ENCODE measurements around the gene LIPC.

Gene LIPC

DNA sequence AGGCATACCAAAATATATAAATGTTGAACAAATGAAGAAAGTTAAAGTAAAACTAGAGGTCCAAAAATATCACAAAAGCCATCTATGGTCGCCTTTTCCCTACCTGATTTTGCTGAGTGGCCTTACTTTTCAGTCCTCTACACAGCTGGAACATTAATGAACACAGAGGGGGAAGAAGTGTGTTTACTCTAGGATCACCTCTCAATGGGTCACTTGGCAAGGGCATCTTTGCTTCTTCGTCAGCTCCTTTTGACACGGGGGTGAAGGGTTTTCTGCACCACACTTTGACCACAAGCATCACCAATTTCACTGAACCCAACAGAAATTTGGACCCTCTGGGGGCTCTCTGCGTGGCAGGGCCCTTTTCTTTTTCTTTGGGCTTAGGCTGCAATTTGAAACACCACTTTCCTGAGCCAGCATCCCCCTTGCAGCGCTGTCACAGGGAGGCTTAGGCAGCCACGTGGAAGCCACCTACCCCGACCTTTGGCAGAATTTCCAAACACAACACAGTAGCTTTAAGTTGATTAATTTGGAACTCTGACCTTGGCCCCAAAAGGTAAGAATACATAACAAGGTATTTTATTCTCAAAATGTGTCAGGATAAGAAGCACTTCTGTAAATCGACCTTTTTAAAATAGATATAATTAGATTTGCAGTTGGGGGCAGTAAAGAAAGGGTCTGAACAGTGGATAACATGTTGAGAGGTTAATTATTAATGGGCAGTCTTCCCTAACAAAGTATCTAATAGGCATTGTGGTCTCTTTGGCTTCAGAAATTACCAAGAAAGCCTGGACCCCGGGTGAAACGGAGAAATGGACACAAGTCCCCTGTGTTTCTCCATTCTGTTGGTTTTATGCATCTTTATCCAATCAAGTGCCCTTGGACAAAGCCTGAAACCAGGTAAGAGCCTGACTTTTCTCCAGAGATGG lies at the start of gene LIPC:
Gene LIPC, plus strand, starts transcription at position 771 of the 929 bp plus-strand sequence. Its CDS starts 42 bp downstream, at position 813.
- DNase-seq, result no peak

DNA sequence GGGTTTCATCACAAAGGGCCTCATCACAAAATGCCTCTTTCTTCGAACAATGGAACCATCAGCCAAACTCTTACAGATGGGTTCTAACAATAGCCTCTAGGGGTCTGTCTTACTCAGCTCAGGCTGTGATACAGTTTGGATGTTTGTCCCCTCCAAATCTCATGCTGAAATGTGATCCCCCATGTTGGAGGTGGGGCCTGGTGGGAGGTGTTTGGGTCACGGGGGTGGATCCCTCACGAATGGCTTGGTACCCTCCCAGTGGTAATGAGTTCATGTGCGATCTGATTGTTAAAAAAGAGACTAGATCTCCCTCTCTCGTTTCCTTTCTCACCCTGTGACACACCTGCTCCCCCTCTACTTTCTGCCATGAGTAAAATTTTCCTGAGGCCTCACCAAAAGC lies 47.9 kb upstream of the LIPC start:
- peak; percentile 71 to 75 for DNase-seq

DNA sequence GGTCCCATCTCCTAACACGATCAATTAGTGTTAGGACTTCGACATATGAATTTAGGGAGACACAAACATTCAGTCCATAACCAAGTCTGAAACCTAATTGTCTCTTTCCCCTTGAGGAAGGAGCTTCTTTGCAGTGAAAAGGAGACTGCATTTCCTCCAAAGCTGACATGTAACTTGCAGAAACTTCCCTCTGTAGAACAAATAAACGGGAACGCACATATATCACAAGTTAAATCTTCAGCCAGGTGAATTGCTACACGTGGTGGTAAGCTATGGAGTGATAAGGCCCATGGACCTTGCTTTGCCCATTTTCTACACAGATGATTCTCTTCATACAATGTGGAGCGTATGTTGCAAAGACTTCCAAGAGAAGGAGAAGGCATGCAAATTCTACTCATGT lies 47.1 kb upstream of the LIPC start:
- no peak for DNase-seq

DNA sequence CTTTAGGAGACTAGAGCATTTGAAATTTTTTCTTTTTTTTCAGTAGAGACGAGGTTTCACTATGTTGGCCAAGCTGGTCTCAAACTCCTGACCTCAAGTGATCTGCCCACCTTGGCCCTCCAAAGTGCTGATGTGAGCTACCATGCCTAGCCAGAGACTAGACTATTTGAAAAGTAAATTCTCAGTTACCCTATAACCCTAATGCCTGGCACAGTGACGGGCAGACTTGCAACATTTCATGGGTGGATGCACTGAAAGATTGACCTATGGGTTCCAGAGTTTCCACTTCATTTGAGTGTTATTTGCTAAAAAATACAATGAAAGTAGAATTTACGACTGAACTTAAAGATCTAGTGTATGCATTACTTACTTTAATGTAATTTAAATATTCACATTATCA lies 45.7 kb upstream of the LIPC start:
- no peak for DNase-seq

DNA sequence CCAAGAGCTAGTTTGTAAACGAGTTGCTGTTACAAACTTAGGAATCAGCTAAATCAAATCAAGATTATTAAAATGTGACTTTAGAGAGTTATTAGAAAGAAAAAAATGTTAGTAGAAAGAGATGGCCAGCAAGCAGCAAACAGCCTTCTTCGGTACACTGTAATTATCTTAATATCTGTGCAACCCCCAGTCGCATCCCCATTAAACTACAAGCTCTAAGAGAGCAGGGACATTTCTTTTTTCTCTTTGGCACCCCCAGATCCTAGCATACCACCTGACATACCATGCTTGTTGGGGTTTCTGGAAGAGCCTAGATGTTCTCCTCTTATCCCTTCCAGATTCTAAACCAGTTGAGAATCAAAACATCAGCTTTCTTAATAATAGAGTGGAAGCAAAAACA lies 45.1 kb upstream of the LIPC start:
- no peak for DNase-seq

DNA sequence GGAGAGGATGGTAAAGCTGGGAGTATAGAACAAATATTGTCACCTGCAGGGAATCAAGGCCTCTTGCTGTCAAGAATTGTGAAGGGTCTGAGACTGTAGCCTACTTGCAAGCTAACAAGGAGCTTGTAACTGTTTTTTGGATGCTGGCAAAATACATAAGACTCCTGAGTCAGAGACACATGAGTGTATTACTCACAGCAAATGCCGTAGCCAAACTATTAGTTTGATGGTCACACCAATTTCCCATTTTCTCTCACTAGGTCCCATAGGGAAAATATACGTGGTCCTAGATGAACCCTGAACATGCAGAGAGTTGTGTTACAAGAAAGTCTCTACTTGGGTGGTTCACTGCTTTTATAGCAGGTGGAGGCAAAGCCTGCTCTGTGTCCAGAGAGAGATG lies 44.7 kb upstream of the LIPC start:
- DNase-seq, result no peak

DNA sequence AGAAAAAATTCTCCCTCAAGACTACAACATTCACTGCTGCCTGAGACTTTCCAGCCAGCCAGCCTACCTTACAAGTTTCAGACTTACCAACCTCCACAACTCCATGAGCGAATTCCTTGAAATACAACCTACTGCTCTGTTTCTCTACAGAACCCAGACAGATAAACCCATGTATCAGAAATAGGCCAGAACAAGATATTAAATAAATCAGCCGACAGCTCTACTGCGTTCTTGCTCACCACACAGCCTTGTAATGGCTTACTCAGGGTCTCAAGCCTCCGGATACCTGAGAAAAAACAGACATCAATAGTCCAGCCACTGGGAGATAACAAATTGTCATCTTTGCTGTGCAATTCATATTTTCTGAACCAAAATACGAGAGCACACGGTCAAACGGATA lies 43.6 kb upstream of the LIPC start:
- no peak for DNase-seq

DNA sequence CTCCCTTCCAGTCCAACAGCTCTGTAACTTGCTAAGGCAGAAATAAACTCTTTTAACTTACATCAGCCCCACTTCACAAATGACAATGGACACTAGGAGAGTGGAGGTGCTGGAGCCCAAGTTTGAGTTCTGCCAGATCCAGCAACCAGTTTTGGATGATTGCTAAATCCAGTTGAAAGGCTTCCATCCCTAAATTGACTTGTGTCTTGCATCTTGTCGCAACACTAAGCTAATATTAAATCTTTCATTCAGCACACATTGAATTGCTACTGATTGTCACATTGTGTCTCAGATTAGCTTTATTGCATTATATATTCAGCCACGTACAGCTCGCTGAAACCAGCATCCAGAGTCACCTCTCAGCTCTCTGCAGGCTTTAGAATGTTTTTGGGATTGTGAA lies 41.7 kb upstream of the LIPC start:
- no peak for DNase-seq

DNA sequence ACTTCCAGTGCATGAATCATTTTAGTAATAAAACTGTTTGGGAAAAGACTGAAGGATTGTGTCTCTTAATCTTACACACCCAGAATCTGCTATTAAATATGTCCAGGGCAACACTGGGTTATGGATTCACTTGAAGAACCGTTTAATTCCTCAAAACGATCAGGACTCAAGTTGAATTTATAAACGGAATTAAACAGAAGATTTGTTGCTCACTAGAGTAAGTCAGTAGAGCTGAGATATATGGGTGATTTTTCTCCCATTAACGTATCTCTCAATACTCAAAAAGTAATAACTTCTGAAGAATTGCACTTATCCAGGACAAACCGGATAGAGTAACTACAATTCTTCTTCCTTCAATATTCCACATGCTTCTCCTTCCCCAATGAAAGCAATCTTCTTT lies 41.1 kb upstream of the LIPC start:
- no peak for DNase-seq

DNA sequence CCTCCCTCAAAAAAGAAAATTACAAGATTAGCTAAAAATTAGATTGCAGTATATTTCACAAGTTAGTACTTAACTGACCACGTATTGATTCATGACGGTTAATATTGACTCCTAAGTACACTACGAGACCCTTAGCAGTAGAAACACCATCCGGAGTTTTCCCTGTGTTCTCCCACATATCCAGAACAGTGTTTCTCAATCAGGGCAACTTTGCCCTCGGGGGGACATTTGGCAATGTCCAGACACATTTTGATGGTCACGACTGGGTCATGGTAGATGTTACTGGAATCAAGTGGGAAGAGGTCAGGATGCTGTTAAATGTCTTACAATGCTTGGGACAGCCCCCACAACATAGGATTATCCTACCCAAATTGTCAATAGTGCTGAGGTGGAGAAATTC lies 40.7 kb upstream of the LIPC start:
- DNase-seq, result no peak

DNA sequence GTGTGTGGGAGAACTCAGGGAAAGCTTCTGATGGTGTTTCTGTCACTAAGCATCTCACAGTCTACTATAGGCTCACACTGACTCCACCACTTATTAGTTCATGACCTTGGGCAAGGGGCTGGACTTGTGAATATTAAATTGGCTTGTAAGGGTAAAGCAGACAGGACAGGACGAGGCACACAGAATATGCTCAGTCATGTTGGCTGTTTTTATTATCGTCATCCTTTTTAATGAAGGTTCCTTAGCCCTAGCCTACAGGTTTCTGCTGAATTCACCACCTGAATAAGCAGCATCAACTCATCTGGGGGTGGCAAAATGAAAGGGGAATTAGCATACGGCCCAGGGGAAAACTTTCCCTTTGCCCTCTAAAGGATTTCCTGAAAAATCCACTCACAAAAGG lies 39.6 kb upstream of the LIPC start:
- no peak for DNase-seq

DNA sequence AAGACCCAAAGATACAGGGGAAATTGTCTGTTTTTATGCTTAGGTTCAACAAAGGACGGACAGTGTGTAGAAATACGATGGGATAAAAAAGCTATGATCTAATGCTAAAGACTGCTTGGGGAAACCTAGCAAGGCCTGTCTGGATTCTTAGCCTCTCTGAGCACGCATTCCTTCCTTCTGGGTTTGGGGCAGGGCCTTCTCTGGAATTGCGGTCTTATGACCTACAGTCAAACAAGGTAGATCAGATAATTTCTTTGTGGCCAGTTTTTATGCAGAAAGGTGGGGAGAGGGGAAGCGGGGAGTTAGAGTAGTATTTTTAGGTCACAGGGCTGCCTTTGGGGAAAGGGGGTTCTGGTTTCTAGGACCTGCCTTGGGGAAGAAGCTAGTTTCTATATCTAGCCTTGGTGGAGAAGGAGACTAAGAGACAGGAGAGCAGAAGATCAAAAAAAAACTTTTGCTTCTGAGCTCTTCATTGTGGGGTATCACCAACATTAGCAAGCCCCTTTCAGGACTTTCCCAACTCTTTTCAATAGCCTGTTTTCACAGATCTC lies 39.1 kb upstream of the LIPC start:
- no peak for DNase-seq

DNA sequence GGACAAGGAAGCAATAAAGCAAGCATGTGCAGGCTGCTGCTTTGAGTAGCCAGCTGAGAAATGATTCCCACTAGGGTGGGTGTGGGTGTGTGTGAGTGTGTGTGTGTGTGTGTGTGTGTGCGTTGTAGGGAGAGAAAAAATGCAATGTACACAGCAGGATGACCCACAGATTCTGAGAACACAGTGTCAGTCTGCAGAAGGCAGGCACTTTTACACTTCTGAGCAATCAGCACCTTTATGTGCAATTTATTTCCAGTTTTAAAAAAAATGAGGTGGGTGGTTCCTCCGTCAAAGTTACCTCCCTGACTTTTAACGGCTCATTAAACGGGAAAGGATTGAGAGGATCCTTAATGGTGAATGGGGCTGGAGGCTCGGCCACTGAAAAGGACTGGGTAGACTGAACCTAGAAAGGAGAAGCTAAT lies 38.5 kb upstream of the LIPC start:
- DNase-seq, result no peak

DNA sequence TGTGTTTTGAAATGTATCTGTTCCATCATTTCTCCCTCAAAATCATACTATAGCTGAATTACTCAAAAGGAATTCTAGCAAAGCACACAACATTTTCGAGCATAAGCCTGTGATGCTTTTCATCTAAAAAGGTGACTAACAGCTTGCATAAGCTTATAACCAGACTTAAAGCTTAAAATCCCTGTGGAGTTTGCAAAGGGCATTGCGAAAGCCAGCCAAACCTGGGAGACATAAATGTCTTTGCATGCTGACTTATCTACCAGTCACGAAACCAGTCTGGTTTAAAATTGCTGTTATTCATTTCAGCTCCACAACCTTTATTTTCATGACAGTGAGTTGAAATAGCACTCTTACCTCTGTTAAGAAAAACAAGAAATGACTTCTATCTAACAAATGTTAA lies 35.6 kb upstream of the LIPC start:
- DNase-seq, result no peak

DNA sequence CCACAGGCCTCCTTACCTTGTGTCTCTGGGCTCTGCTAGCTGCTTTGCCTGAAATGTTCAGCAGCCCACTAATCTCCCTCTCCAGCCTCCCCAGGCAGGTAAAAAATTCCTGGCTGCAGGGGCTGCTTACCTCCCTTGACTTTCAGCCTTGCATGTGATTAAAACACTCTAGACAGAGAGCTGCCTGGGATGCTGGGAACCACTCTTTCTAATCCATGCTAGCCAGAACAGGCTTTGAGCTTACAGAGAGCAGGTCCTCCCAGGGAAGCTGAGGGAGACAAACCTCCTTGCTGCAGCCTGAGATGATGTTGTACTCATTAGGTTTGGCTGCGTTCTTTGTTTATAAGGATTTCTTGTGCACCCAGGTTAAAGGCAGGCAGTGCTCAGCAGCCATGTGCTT lies 33.7 kb upstream of the LIPC start:
- no peak for DNase-seq

DNA sequence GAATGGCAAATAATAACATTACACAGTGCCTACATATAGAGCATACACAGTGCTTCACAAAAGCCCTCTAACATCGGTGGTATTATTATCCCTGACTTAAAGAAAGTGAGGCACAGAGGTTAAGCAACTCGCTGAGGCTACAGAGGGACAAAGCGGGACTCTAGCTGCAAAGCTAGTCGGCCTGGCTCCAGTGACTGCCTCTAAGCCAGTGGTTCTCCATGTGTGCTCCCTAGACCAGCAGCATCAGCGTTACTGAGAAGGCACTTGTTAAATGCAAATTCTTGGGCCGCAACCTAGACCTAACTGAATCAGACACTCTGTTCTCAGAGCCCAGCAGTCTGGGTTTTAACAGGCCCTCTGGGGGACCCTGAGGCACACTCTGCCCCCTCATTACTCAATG lies 33.1 kb upstream of the LIPC start:
- no peak for DNase-seq

DNA sequence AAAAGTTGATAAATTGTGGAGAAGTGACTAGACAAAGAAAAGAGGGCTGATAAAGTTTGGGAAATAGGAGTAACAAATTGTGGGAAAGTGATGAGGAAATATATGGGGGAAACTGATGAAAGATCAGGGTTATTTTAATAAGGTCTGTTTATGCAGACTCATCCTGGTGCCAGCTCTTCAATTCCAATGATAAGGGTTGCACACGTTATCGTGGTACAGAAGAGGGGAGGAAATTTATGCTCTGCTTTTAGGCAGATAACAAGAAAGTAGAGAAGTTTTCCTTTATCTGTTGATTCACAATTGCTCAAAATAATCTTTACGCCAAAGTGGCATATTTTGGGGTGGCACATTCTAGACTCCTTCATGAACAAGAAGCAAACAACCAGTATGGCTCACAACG lies 32.1 kb upstream of the LIPC start:
- DNase-seq, result no peak

DNA sequence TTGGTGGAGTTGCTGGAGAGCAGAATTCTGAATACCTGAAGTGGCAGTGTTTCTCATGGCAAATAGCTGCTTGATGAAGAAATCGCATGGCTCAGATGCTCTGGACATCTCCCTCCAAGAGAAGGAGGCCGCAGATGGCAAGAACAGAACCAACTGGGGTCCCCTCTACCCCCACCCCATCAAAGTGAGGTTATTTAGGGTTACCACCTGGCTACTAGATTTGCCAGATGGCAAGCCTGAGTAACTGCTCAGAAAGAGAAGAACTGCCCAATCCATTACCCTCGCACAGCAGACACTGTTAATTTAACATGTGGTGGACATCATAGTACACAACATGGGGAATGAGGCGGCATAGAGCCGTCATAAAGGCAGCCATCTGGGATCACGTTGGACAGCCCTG lies 30.5 kb upstream of the LIPC start:
- DNase-seq, result no peak

DNA sequence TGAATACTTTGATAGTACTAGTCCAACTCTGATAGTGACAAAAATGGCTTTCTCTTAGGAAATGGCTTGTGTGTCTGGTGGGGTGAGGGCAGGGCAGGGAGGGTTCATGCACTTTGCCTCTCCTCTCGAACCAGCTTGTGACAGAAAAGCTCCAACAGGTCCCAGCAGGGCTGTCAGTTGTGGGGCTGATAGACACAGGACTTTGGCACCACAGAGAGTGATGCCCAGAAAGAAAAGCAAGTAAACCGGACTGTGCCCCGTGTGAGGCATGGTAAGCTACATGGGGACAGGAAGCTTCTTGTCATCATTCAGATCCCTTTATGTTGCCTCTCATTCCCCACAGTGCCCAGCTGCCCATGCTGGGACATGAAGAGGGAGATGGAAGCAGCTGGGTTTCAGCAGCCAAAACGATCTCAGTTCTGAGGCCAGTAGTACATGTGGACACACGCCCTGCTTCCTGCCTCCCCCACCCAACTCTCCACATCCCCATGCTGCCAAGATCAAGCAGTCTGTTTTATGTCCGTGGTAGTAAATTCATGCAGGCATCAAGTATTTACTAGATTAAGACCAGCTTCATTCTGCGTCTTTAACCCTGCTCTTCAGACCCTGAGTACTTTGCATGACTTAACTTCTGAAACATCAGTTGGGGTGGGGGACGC lies 29.7 kb upstream of the LIPC start:
- no peak for DNase-seq

DNA sequence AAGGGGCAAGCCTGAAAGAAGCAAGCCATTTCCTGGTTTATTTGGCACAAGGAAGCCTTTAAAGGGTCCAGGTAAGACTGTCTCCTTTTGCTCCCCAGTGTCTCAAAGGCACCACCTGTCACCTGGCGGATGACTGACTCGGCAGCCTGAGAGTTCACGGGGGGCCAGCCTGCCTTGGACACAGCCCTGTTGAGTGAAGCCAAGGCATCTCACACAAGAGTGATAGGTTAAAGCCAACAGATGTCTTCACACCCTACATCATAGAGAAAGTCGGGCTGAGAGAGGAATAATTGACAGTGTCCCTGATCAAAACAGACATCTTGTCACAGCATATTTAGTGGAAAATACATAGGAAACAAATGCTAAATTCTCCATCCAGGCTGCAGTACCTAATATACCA lies 28.2 kb upstream of the LIPC start:
- no peak for DNase-seq

DNA sequence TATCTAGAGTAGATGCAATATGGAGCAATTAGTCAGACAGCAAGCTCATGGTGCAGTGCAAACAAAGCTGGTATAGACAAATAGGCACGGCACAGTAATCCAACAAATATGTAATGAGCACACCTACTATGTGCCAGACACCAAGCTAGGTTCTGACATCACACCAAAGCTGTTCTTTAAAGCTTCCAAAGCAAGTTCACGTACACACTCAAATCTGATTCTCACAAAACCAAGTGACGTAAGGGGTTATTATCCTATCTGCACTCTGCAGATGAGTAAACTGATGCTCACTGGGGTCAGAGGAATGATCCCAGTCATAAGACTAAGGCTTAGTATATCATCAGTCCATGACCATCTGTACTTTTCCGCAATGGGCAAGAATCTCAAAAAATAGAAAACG lies 27.8 kb upstream of the LIPC start:
- no peak for DNase-seq

DNA sequence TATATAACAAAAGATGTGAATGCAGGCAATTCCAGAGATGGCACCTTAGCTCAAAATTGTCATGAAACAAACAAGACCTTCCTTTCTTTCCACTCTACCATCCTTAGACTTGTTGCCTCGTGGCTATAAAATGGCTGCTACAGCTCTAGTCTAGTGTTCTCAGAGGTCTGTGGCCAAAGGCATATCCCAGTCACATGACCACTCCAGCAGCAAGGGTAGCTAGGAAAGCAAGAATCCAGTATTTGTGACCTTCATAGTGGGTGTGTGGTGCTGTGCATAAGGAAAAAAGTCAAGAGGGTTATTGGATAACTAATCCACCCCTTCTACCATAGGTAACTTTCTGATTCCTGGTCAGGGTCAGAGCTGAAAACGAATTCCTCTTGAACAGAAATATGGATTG lies 27.1 kb upstream of the LIPC start:
- no peak for DNase-seq

DNA sequence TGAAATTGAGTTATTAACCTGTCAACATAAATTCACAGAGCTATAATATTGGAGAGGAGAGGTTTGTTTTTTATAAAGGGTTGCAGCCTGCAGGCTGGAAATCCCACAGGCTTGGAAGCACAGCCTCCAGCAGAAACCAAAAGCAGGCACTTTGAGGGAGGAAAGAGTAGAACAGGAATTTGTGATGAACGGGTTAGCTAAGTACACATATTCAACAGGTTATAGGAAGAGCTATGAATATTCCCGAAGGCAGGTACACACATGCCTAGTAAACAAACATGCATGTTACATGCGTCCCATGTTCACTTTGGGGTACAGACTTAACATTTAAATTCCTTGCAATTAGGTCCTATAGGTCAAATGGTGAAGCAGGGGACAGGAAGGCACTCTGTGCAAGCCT lies 25.9 kb upstream of the LIPC start:
- no peak for DNase-seq

DNA sequence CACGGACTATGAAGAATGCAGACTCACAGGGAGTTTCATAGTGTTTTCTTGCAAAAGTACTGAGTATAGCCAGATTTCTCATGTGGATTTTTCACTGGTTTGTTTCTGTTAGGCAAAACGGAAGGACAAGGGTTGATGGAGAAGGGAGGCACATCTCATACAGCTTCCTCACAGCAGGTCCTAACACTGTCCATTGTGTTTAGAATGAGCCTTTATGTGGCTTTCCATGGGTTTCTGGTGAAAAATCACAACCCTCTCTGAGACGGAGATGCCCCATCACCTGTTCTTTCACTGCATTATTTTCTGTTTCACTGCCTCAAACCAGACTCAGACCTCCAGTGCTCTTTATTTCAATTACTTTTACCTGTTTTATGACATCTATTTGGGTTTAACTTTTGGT lies 25.0 kb upstream of the LIPC start:
- no peak for DNase-seq

All from activated T-cell treated with anti-CD3 and anti-CD28 coated beads, Interleukin-2, amount 50 U/mL, for 48 hours (primary cell).